Testis (tissue), 3 donors: Measurements from ENCODE around the gene USF2. TPM values are rescaled to one million over a fixed set of nuclear protein-coding genes. Genes with fewer than 3 reads are reported as not detected.

Experiments
- DNase-seq: peaks from one replicate; pipeline ENCODE4 v3.0.0-alpha.2; 2019
- H3K27ac ChIP-seq, 2 donors: fragments of 200-600 bp; sonication (generic); one replicate each; pipeline ENCODE4 v1.5.1; 2019
- H3K27me3 ChIP-seq: fragments of 200-600 bp; sonication (generic); one replicate; pipeline ENCODE4 v1.5.1; 2019
- H3K36me3 ChIP-seq: fragments of 200-600 bp; sonication (generic); one replicate; pipeline ENCODE4 v1.5.1; 2017; ENCODE audit warnings: low read depth; ENCODE audit errors: missing control alignments
- H3K4me1 ChIP-seq: fragments of 200-600 bp; sonication (generic); one replicate; pipeline ENCODE4 v1.5.1; 2019
- H3K4me3 ChIP-seq, 2 donors: fragments of 200-600 bp; sonication (generic); one replicate each; pipeline ENCODE4 v1.5.1; 2017 to 2019
- H3K9me3 ChIP-seq: fragments of 200-600 bp; sonication (generic); one replicate; pipeline ENCODE4 v1.5.1; 2017
- POLR2A ChIP-seq: fragments of 450-650 bp; IDR thresholded peaks from one replicate; pipeline ENCODE4 v1.6.1; 2017; ENCODE audit warnings: antibody characterized with exemption, mild to moderate bottlenecking, moderate library complexity
- WGBS, 2 donors: methylation state at CpG; one replicate each; pipeline ENCODE4 v1.1.5; 2018; 5-methylcytosine and 5-hydroxymethylcytosine counted together
- intact Hi-C: fragments of 100-400 bp; cut with DNase I; formaldehyde crosslinking; loops from one replicate; pipeline ENCODE4 v1.15.1; 2023; ENCODE audit warnings: low total_unique reads
- polyA plus RNA-seq: library from polyadenylated mRNA; stranded (reverse); fragments of 350-450 nt; fragmentation: Illumina TruSeq; extraction: RNeasy Lipid Tissue Mini Kit (QIAGEN cat#74804); gene quantifications from one replicate; pipeline ENCODE4 v1.2.3, GENCODE V29; 2014; ENCODE audit warnings: low read depth, low replicate concordance; ENCODE audit not compliant: insufficient read depth
- total RNA-seq, 2 donors: library from RNA; depleted of rRNA; stranded (reverse); fragments of >200 nt; gene quantifications; one replicate each; pipeline ENCODE4 v1.2.3, GENCODE V29; 2016
- TF ChIP-seq, protein P1 (sequence below), 3 experiments: fragments of 450-650 bp in 2 of 3; fragments of 200-600 bp in 1 of 3; sonication (generic) in 1 of 3; IDR thresholded peaks; one replicate each; pipeline ENCODE4 v1.5.1; 2016 to 2019; ENCODE audit warnings: antibody characterized with exemption in 3 of 3, mild to moderate bottlenecking in 2 of 3, moderate library complexity in 1 of 3

Gene USF2
- total and polyA plus RNA-seq, 3 donors from 2014 or later = 83.1 to 123 (median 105) TPM

- Histone ChIP-seq H3K4me3 (no peak overlapping the region), H3K36me3 (no peaks in the 10 kb centered on the region), H3K27me3 (no peaks in the 10 kb centered on the region), H3K4me1 (peaks cover 6% of the 10 kb centered on the region), H3K9me3 (no peaks in the 10 kb centered on the region), H3K27ac (no peak overlapping the region)
- DNase-seq = no peak
- TF ChIP-seq, protein P1, sequence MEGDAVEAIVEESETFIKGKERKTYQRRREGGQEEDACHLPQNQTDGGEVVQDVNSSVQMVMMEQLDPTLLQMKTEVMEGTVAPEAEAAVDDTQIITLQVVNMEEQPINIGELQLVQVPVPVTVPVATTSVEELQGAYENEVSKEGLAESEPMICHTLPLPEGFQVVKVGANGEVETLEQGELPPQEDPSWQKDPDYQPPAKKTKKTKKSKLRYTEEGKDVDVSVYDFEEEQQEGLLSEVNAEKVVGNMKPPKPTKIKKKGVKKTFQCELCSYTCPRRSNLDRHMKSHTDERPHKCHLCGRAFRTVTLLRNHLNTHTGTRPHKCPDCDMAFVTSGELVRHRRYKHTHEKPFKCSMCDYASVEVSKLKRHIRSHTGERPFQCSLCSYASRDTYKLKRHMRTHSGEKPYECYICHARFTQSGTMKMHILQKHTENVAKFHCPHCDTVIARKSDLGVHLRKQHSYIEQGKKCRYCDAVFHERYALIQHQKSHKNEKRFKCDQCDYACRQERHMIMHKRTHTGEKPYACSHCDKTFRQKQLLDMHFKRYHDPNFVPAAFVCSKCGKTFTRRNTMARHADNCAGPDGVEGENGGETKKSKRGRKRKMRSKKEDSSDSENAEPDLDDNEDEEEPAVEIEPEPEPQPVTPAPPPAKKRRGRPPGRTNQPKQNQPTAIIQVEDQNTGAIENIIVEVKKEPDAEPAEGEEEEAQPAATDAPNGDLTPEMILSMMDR (IDR thresholded peaks at IDR 0.05) = no peak
- no peak for TF ChIP-seq POLR2A
- intact Hi-C loops = no loop called here
- WGBS, 2 donors = 87 to 88% methylated on average over 6 of the region's 6 CpGs
Observed at GRCh38 chr19:35303357-35303915, 34.7 kb downstream of the USF2 start.

- Histone ChIP-seq H3K9me3 (no peaks in the 10 kb centered on the region), H3K27ac (no peak overlapping the region), H3K27me3 (no peaks in the 10 kb centered on the region), H3K4me3 (no peak overlapping the region), H3K36me3 (no peaks in the 10 kb centered on the region), H3K4me1 (peaks cover 12% of the 10 kb centered on the region)
- no peak for DNase-seq
- 89 to 96% methylated on average over 9 to 11 of the region's 11 CpGs for WGBS, 2 donors
- no peak for TF ChIP-seq POLR2A
- TF ChIP-seq, protein P1 (IDR thresholded peaks at IDR 0.05) = no peak
- intact Hi-C loops = no loop called here
Observed at GRCh38 chr19:35304036-35304435, 35.3 kb downstream of the USF2 start.

GRCh38 chr19:35305181-35305580 lies 36.4 kb downstream of the USF2 start:
- no peak for TF ChIP-seq POLR2A
- TF ChIP-seq, protein P1 (IDR thresholded peaks at IDR 0.05) = no peak
- Histone ChIP-seq H3K36me3 (no peaks in the 10 kb centered on the region), H3K4me3 (no peak overlapping the region), H3K4me1 (peaks cover 23% of the 10 kb centered on the region), H3K27ac (no peak overlapping the region), H3K9me3 (no peaks in the 10 kb centered on the region), H3K27me3 (no peaks in the 10 kb centered on the region)
- 87 to 90% methylated on average over 4 to 5 of the region's 6 CpGs for WGBS, 2 donors
- intact Hi-C loops = no loop called here
- no peak for DNase-seq

DNA sequence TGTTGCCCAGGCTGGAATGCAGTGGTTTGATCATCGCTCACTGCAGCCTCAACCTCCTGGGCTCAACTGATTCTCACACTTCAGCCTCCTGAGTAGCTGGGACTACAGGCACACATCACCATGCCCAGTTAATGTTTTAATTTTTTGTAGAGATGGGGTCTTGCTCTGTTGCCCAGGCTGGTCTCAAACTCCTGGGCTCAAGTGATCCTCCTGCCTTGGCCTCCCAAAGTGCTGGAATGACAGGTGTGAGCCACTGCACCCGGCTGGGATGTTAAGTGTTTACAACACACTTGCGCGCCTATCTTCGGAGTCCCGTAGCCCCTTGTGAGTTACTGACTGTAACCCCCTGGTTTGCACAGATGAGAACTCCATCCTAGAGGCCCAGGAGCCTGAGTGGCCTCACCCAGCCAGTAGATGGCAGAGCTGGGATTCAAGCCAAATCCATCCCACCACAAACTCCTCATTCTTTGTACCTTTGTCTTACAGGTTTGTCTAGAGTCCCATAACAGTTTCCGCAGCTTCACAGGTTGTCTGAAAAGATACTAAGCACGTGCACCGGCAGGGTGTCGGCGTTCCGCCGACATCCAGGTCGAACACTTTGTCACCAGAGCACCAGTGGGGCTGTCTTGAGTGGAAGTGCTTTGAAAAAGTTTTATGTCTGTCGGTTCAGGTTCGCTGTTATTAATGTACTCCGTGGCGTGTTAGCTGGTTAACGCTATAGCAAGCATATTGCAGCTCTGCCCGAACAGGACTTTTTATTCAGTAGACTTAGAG lies 37.9 kb downstream of the USF2 start:
- no peak overlapping the region for H3K27ac ChIP-seq
- H3K4me1 ChIP-seq = peaks cover 36% of the 10 kb centered on the region
- 90 to 95% methylated on average over 20 of the region's 20 CpGs for WGBS, 2 donors
- no peaks in the 10 kb centered on the region for H3K27me3 ChIP-seq
- H3K9me3 ChIP-seq = no peaks in the 10 kb centered on the region
- H3K4me3 ChIP-seq = no peak overlapping the region
- TF ChIP-seq, protein P1 (IDR thresholded peaks at IDR 0.05) = no peak
- no peak for TF ChIP-seq POLR2A
- no peak for DNase-seq
- no peaks in the 10 kb centered on the region for H3K36me3 ChIP-seq
- intact Hi-C loops = no loop called here
